DOHH2 (cell line): ENCODE data around the gene IGSF22.

Experiments
- CTCF ChIP-seq: fragments of 200-600 bp; sonication (generic); IDR thresholded peaks from one replicate; pipeline ENCODE4 v1.5.1; 2014; ENCODE audit warnings: antibody characterized with exemption, mild to moderate bottlenecking, low read depth, low read length; ENCODE audit not compliant: poor library complexity, severe bottlenecking
- EZH2phosphoT487 ChIP-seq: fragments of 200-600 bp; sonication (generic); IDR thresholded peaks from 2 replicates; pipeline ENCODE4 v1.6.1; 2017; ENCODE audit warnings: borderline replicate concordance, mild to moderate bottlenecking, antibody characterized with exemption, low read length, moderate library complexity, mixed read lengths

- TF ChIP-seq CTCF, result no peak
- TF ChIP-seq EZH2phosphoT487, result no peak
Measured at GRCh38 chr11:18773104-18773503, 47.1 kb upstream of the IGSF22 start.
